Nephron (organoid): ENCODE results near the gene PRMT7.

ENCODE experiments used
- H3K27ac Mint-ChIP-seq, 3 experiments: 2 replicates each; pipeline ENCODE4 v1.8.0; 2020; ENCODE audit warnings: mixed read lengths in 3 of 3, mild to moderate bottlenecking in 2 of 3, moderate library complexity in 1 of 3
- H3K27me3 Mint-ChIP-seq: 2 replicates; pipeline ENCODE4 v1.8.0; 2021; ENCODE audit warnings: low read depth, mild to moderate bottlenecking, moderate library complexity, mixed read lengths
- H3K36me3 Mint-ChIP-seq: 2 replicates; pipeline ENCODE4 v1.8.0; 2020; ENCODE audit warnings: low read depth, mixed read lengths
- H3K4me1 Mint-ChIP-seq: 2 replicates; pipeline ENCODE4 v1.8.0; 2020; ENCODE audit warnings: mixed read lengths
- H3K4me3 Mint-ChIP-seq, 3 experiments: 2 replicates each; pipeline ENCODE4 v1.8.0; 2020; ENCODE audit warnings: mild to moderate bottlenecking in 3 of 3, mixed read lengths in 3 of 3, moderate library complexity in 2 of 3
- H3K9me3 Mint-ChIP-seq: 2 replicates; pipeline ENCODE4 v1.8.0; 2020; ENCODE audit warnings: mixed read lengths
- CTCF ChIP-seq, 3 experiments: fragments of 200-600 bp; sonication (generic); IDR thresholded peaks; one replicate each; pipeline ENCODE4 v1.5.0; 2021; ENCODE audit warnings: antibody characterized with exemption in 3 of 3; ENCODE audit not compliant: unreplicated experiment in 3 of 3

Gene PRMT7

GRCh38 chr16:68406458-68407152 is 95.8 kb downstream of the PRMT7 start:
- Mint-ChIP-seq H3K36me3 (no peaks in the 10 kb centered on the region), H3K4me3 (peak overlapping the region; percentile 2 to 35 (median 19)), H3K27ac (peak overlapping the region; percentile 12 to 75 (median 39)), H3K27me3 (peaks cover 6% of the 10 kb centered on the region), H3K9me3 (no peaks in the 10 kb centered on the region), H3K4me1 (peaks cover 12% of the 10 kb centered on the region)
- TF ChIP-seq CTCF (IDR thresholded peaks at IDR 0.05; ENCODE audit: unreplicated experiment in 3 of 3) = no peak
